Right ventricle myocardium superior (tissue), 1 donor: ENCODE data around the gene INHA. TPM values are rescaled to one million over a fixed set of nuclear protein-coding genes. Genes with fewer than 3 reads are reported as not detected.

Experiments
- ATAC-seq: fragments of 200-7000 bp; cut with Tn5 transposase; one replicate; pipeline ENCODE4 v1.9.1; 2020; ENCODE audit warnings: mild to moderate bottlenecking; ENCODE audit not compliant: poor library complexity
- DNase-seq: peaks from one replicate; pipeline ENCODE4 v3.0.0-alpha.2; 2020
- intact Hi-C: fragments of 100-400 bp; cut with DNase I; formaldehyde crosslinking; loops from one replicate; pipeline ENCODE4 v1.11.2; 2022
- total RNA-seq: library from RNA; stranded (reverse); fragmentation: NEBNext Ultra II Directional; extraction: Animal tissue kit (Norgen Biotek cat#: 25700); gene quantifications from one replicate; pipeline ENCODE4 v1.2.1, GENCODE V29; 2021
- donor health status: DM: no; HTN: yes; CAD: no; lungs with severe emphysema.

INHA gene
- total RNA-seq, 1 donor from 2014 or later, result 2.6 TPM

DNA sequence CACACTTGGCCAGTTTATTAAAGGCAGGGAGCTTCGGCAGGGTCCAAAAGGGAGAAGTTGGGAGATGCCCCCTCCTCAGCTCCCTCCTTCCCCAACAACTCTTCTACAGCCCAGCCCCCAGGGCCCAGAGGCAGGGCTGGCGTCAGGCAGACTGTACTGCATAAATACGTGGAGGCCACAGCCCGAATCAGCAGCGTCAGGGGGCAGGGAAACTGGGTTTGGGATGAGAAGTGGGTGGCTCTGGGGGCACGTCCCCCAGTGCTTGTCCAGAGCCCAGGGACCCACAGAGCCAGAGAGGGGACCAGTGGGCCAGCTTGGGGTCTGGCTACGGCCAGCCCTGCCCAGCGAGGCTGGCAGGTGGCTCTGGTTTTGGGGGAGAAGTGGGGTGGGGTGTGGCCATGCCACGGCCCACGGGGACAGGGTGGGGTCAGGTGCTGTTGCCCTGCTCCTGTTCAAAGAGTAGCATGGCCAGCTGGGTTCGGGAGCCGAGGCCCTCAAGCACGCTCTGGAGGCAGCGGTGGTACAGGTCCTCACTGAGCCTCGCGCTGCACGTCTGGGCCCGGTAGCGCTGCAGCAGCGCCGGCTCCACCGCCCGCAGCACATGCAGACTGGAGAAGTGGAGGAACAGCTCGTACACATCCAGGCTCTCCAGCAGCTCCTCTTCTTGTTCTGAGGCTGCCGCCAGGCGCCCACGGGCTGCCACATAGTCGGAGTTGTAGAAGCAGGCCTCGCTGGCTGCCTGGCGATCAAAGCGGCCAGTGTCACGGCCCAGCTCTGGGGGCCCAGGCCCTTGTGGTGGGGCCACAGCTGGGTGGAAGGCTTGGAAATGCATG lies 32.9 kb upstream of the INHA start:
- intact Hi-C loops, result no loop called here
- no peak for DNase-seq
- ATAC-seq, result no peak

DNA sequence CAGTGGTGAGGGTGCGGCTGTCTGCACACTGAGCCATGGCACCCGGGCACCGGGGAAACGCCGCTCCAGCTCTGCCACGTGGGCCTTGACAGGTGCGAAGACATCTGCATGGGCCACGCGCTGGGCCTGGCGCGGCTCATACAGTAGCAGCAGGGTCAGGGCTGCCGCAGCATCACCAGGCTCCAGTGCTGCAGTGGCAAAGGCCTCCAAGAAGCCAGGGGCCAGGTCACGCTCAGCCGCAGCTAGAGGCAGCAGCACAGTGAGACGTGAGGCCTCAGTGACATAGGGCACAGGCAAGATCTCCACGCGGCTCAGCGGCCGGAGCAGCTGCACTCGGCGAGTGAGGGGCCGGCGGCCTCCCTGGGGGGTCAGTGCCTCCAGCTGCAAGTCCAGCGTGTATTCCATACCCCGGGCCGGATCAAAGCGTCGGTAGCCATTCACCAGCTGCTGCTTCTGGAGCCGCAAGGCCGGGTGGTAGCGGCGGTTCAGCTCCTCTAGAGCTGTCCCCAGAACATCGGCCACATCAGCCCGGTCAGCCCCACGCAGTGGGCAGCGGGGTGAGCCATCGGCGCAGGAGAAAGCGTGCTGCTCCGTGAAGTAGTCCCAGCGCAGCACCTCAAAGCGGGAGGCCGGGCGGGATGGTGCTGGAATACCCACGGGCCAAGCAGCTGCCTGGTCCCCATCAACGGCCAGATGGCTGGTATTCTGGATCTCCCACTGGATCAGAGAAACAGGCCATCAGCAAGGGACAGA lies 32.0 kb upstream of the INHA start:
- ATAC-seq, result no peak
- DNase-seq, result no peak
- intact Hi-C loops, result loop anchor here (5.0 kb wide), 2 partner anchors 102 to 147 kb away; no protein-coding TSS in a partner anchor

DNA sequence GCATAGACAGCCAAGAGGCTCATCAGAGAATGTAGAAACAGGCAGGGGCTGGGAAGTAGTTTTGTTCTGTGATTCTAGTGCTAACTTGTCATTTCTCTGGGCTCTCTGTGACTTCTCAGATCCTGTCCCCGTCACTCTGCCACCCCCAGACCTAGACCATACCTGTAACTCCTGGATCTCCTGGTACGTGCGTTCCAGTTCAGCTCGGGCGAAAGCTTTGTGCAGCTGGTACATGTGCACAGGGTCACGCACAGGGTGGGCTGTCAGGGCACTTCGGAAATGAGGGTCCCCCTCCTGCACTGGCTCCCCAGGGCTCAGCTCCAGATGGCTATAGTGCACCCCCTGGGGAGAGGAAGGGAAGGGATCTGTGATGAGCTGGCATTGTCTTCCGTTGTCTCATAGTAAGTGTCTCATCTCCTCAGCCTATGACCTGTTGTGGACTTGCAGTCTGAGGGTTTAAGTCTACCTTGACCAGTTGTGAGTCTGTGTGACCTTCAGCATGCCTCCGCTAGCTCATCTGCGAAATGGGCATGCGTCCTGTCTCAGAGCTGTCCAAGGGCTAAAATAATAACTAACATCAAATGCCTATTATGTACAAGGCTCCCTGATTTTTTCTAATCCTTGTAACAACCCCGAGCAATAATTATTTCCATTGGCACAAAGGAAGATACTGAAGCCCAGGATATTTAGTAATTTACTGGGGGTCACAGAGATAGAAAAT lies 31.2 kb upstream of the INHA start:
- intact Hi-C loops, result loop anchor here (5.0 kb wide), 2 partner anchors 101 to 146 kb away; no protein-coding TSS in a partner anchor
- ATAC-seq (no peak), DNase-seq (no peak)

DNA sequence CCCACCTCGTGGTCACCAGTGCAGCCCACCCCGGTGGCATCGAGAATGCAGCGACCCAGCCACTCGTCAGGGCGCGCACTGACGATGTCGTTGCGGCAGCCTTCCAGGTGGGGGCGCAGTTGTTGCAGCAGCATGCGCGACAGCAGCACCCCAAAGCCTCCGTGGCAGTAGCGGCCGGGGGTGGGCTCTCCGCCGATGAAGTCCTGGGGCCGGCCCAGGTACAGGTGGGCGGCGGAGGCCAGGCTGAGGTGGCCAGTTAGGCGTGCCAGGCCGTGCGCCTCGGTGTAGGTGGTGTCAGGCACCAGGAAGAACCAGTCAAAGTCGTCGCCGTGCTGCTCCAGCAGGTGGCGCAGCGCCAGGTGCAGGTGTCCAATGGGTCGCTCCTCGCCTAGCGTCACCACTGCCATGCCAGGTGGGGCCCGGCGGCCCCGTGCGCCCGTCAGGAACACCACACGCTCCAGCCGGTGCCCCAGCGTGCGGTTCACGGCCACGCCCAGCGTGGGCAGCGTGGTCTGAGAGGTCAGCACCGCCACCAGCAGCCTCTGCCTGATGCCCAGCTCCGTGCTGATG lies 30.4 kb upstream of the INHA start:
- intact Hi-C loops, result loop anchor here (5.0 kb wide), 2 partner anchors 101 to 146 kb away; no protein-coding TSS in a partner anchor
- peak; percentile 88 for DNase-seq
- peak; percentile 33 for ATAC-seq

- DNase-seq, result no peak
- ATAC-seq, result peak; percentile 48
- intact Hi-C loops, result loop anchor here (5.0 kb wide), 2 partner anchors 99 to 144 kb away; no protein-coding TSS in a partner anchor
Observed at GRCh38 chr2:219542931-219543595, 29.0 kb upstream of the INHA start.

GRCh38 chr2:219543596-219544358 lies 28.3 kb upstream of the INHA start, which contains the start of the genes CHPF and TMEM198:
TSS of gene CHPF (minus strand) at chr2:219543809. CDS start at chr2:219543538, 271 bp downstream.
TSS of gene TMEM198 (plus strand) at chr2:219544028. CDS start at chr2:219544728, 700 bp downstream.
- peak; percentile 99 for DNase-seq
- peak; percentile 92 for ATAC-seq
- intact Hi-C loops, result loop anchor here (5.0 kb wide), 2 partner anchors 99 to 144 kb away; no protein-coding TSS in a partner anchor

DNA sequence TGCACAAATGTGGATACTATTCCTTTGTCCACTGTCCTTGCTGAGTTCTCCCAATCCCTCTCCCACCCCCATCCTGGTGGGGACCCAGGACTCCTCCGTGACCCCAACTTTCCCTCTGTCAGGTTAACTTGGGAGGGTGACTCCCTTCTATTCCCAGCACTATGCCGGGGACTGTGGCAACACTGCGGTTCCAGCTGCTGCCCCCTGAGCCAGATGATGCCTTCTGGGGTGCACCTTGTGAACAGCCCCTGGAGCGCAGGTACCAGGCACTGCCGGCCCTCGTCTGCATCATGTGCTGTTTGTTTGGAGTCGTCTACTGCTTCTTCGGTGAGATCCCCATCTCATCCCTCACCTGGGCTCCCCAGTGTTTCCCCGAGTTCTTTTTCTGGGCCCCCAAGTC lies 27.5 kb upstream of the INHA start:
- intact Hi-C loops, result loop anchor here (5.0 kb wide), 2 partner anchors 98 to 143 kb away; no protein-coding TSS in a partner anchor

GRCh38 chr2:219545295-219545942 lies 26.7 kb upstream of the INHA start:
- no peak for DNase-seq
- ATAC-seq, result no peak
- intact Hi-C loops, result no loop called here

More for the DNA sequence above, 27.5 kb upstream of the INHA start:
- no peak for DNase-seq
- ATAC-seq, result no peak

DNA sequence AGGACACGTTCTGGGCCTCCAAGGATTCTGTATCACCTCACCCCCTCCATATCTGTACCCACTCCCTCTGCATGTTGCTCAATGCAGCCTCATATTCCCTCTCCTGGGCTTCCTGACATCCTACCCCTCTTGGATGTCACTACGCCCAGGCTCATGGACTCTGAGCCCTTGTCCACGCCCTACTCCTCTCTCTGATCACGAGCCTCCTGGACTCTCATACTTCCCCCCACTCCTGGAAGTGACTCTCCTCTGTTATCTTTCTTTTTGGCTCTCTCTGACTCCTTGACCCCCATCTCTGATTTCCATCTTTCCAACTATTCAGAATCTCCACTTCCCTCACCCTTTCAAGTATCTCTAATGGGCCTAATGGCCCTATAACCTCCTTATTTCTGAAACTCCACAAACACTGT lies 26.2 kb upstream of the INHA start:
- intact Hi-C loops, result no loop called here
- DNase-seq (no peak), ATAC-seq (no peak)

DNA sequence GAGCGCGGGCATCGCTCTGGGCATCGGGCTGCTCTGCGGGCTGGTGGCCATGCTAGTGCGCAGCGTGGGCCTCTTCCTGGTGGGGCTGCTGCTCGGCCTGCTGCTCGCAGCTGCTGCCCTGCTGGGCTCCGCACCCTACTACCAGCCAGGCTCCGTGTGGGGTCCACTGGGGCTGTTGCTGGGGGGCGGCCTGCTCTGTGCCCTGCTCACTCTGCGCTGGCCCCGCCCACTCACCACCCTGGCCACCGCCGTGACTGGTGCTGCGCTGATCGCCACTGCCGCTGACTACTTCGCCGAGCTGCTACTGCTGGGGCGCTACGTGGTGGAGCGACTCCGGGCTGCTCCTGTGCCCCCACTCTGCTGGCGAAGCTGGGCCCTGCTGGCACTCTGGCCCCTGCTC lies 24.5 kb upstream of the INHA start:
- intact Hi-C loops, result no loop called here
- DNase-seq (no peak), ATAC-seq (no peak)

- DNase-seq, result no peak
- intact Hi-C loops, result no loop called here
Observed at GRCh38 chr2:219548990-219549389, 23.1 kb upstream of the INHA start.

GRCh38 chr2:219549619-219550018 lies 22.5 kb upstream of the INHA start:
- intact Hi-C loops, result no loop called here
- ATAC-seq, result no peak

More at GRCh38 chr2:219548990-219549389, 23.1 kb upstream of the INHA start:
- ATAC-seq, result no peak

GRCh38 chr2:219551441-219552381 lies 20.4 kb upstream of the INHA start:
- intact Hi-C loops, result no loop called here
- DNase-seq, result no peak

More at GRCh38 chr2:219549619-219550018, 22.5 kb upstream of the INHA start:
- no peak for DNase-seq

DNA sequence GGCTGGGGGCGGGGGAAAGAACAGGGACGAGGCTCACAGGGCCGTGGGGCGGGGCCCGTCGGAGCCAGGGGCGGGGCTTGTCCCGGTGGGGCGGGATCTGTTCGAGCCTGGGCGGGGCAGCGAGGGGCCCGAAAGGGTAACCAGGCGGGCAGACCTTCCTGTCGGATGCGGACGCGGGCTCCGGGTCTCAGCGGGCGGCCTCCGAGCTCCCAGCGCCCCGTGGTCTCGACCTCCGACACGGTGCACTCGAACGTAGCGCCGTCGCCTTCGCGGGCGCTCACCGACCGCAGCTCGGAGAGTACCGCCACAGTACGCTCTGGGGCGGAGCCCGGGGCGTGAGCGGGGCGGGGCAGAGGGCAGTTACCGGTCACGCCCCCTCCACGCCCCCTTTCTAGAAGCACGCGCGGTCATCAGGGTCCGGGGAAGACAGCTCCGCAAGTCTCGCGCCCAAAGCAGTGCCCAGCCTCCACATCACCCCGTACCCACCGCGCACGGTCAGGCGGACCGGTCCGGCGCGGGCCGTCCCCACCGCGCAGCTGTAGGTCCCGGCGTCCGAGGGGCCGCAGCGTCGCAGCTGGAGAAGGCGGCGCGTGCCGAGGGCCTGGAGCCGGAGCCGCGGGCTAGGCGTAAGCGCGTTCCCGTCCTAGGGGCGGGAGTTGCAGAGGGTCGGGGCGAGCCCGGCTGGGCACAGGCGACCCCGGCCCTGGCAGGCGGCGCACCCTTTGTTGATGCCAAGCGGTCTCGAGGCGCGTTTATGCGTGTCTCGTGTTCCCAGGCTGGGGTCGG lies 19.5 kb upstream of the INHA start:
- DNase-seq (peak; percentile 90), ATAC-seq (peak; percentile 95)
- intact Hi-C loops, result no loop called here

More at GRCh38 chr2:219551441-219552381, 20.4 kb upstream of the INHA start:
- peak; percentile 1 for ATAC-seq

GRCh38 chr2:219553168-219553417 lies 19.0 kb upstream of the INHA start:
- DNase-seq (no peak), ATAC-seq (no peak)
- intact Hi-C loops, result no loop called here
